ENCODE data around the gene SLC44A4.
"Not testable (repeated sequence)": the region's sequence is repeated elsewhere in the genome, so short reads cannot be mapped to it uniquely, and the experiment has no call there.

Gene SLC44A4

GRCh38 chr6:31869343-31869742, 9.5 kb downstream of the SLC44A4 start:
- H3K27ac ChIP-seq (ENCODE audit: low read length) = no peak overlapping the region

GRCh38 chr6:31868658-31868971, 10.2 kb downstream of the SLC44A4 start:
- not testable (repeated sequence) for H3K9me3 ChIP-seq (ENCODE audit: control insufficient read depth in 2 of 2, low read length in 2 of 2)

More at GRCh38 chr6:31869343-31869742, 9.5 kb downstream of the SLC44A4 start:
- Histone ChIP-seq H3K9me3 (ENCODE audit: control insufficient read depth in 2 of 2, low read length in 2 of 2) (no peaks in the 10 kb centered on the region), H3K36me3 (ENCODE audit: control insufficient read depth in 2 of 2, insufficient read depth in 2 of 2, low read length in 2 of 2) (no peaks in the 10 kb centered on the region), H3K4me1 (ENCODE audit: control insufficient read depth, insufficient read depth, low read length) (peaks cover 8% of the 10 kb centered on the region), H3K27me3 (ENCODE audit: control insufficient read depth in 1 of 2, insufficient read depth in 2 of 2, low read length in 2 of 2) (peaks cover 0 to 2% of the 10 kb centered on the region in 2 donors), H3K9ac (ENCODE audit: low read length in 2 of 2) (no peak overlapping the region), H3K4me3 (ENCODE audit: low read length in 2 of 2) (no peak overlapping the region)

GRCh38 chr6:31865205-31866118, 13.3 kb downstream of the SLC44A4 start:
- Histone ChIP-seq H3K9me3 (ENCODE audit: control insufficient read depth in 2 of 2, low read length in 2 of 2) (no peaks in the 10 kb centered on the region), H3K27ac (ENCODE audit: low read length) (no peak overlapping the region), H3K4me3 (ENCODE audit: low read length in 2 of 2) (no peak overlapping the region), H3K9ac (ENCODE audit: low read length in 2 of 2) (peak overlapping the region in 1 of 2 donors; percentile 21), H3K36me3 (ENCODE audit: control insufficient read depth in 2 of 2, insufficient read depth in 2 of 2, low read length in 2 of 2) (peaks cover 1 to 6% of the 10 kb centered on the region in 2 donors), H3K4me1 (ENCODE audit: control insufficient read depth, insufficient read depth, low read length) (peaks cover 28% of the 10 kb centered on the region), H3K27me3 (ENCODE audit: control insufficient read depth in 1 of 2, insufficient read depth in 2 of 2, low read length in 2 of 2) (peaks cover 0 to 2% of the 10 kb centered on the region in 2 donors)

More at GRCh38 chr6:31868658-31868971, 10.2 kb downstream of the SLC44A4 start:
- not testable (repeated sequence) for H3K36me3 ChIP-seq (ENCODE audit: control insufficient read depth in 2 of 2, insufficient read depth in 2 of 2, low read length in 2 of 2); H3K9ac ChIP-seq (ENCODE audit: low read length in 2 of 2); H3K27ac ChIP-seq (ENCODE audit: low read length); H3K4me3 ChIP-seq (ENCODE audit: low read length in 2 of 2); H3K27me3 ChIP-seq (ENCODE audit: control insufficient read depth in 1 of 2, insufficient read depth in 2 of 2, low read length in 2 of 2)
- H3K4me1 ChIP-seq (ENCODE audit: control insufficient read depth, insufficient read depth, low read length) = peaks cover 12% of the 10 kb centered on the region

GRCh38 chr6:31864818-31865204, 14.0 kb downstream of the SLC44A4 start:
- H3K9me3 ChIP-seq (ENCODE audit: control insufficient read depth in 2 of 2, low read length in 2 of 2) = no peaks in the 10 kb centered on the region
- peaks cover 8 to 12% of the 10 kb centered on the region in 2 donors for H3K36me3 ChIP-seq (ENCODE audit: control insufficient read depth in 2 of 2, insufficient read depth in 2 of 2, low read length in 2 of 2)
- peaks cover 28% of the 10 kb centered on the region for H3K4me1 ChIP-seq (ENCODE audit: control insufficient read depth, insufficient read depth, low read length)
- no peak overlapping the region for H3K27ac ChIP-seq (ENCODE audit: low read length)
- no peak overlapping the region for H3K4me3 ChIP-seq (ENCODE audit: low read length in 2 of 2)
- no peak overlapping the region for H3K9ac ChIP-seq (ENCODE audit: low read length in 2 of 2)
- peaks cover 0 to 2% of the 10 kb centered on the region in 2 donors for H3K27me3 ChIP-seq (ENCODE audit: control insufficient read depth in 1 of 2, insufficient read depth in 2 of 2, low read length in 2 of 2)

- peaks cover 28% of the 10 kb centered on the region for H3K4me1 ChIP-seq (ENCODE audit: control insufficient read depth, insufficient read depth, low read length)
- H3K9me3 ChIP-seq (ENCODE audit: control insufficient read depth in 2 of 2, low read length in 2 of 2); H3K27me3 ChIP-seq (ENCODE audit: control insufficient read depth in 1 of 2, insufficient read depth in 2 of 2, low read length in 2 of 2): not testable (repeated sequence)
- peak overlapping the region; percentile 76 for H3K27ac ChIP-seq (ENCODE audit: low read length)
- H3K9ac ChIP-seq (ENCODE audit: low read length in 2 of 2) = peak overlapping the region; percentile 14 to 55
- peak overlapping the region; percentile 65 to 82 for H3K4me3 ChIP-seq (ENCODE audit: low read length in 2 of 2)
- H3K36me3 ChIP-seq (ENCODE audit: control insufficient read depth in 2 of 2, insufficient read depth in 2 of 2, low read length in 2 of 2) = peaks cover 14 to 19% of the 10 kb centered on the region in 2 donors
These were observed 14.7 kb downstream of the SLC44A4 start for GRCh38 chr6:31864123-31864562.

- peak within 1 kb of the TSS; percentile 88 to 95 for H3K4me3 ChIP-seq (ENCODE audit: low read length in 2 of 2)
- peaks cover 18 to 25% of the 10 kb centered on the region in 2 donors for H3K36me3 ChIP-seq (ENCODE audit: control insufficient read depth in 2 of 2, insufficient read depth in 2 of 2, low read length in 2 of 2)
- peaks cover 28% of the 10 kb centered on the region for H3K4me1 ChIP-seq (ENCODE audit: control insufficient read depth, insufficient read depth, low read length)
- H3K9ac ChIP-seq (ENCODE audit: low read length in 2 of 2) = peak within 1 kb of the TSS; percentile 93 to 94
- no peaks in the 10 kb centered on the region for H3K9me3 ChIP-seq (ENCODE audit: control insufficient read depth in 2 of 2, low read length in 2 of 2)
- no peaks in the 10 kb centered on the region for H3K27me3 ChIP-seq (ENCODE audit: control insufficient read depth in 1 of 2, insufficient read depth in 2 of 2, low read length in 2 of 2)
- peak within 1 kb of the TSS; percentile 80 for H3K27ac ChIP-seq (ENCODE audit: low read length)
These were observed 16.2 kb downstream of the SLC44A4 start, which contains the start of gene NEU1 for GRCh38 chr6:31862344-31863235. NEU1 (minus strand) TSS chr6:31862821; CDS start chr6:31862776, 45 bp downstream.

- Histone ChIP-seq H3K4me3 (ENCODE audit: low read length in 2 of 2) (peak overlapping the region; percentile 88 to 95), H3K36me3 (ENCODE audit: control insufficient read depth in 2 of 2, insufficient read depth in 2 of 2, low read length in 2 of 2) (peaks cover 24 to 30% of the 10 kb centered on the region in 2 donors), H3K27me3 (ENCODE audit: control insufficient read depth in 1 of 2, insufficient read depth in 2 of 2, low read length in 2 of 2) (no peaks in the 10 kb centered on the region), H3K9me3 (ENCODE audit: control insufficient read depth in 2 of 2, low read length in 2 of 2) (no peaks in the 10 kb centered on the region), H3K4me1 (ENCODE audit: control insufficient read depth, insufficient read depth, low read length) (peaks cover 28% of the 10 kb centered on the region), H3K9ac (ENCODE audit: low read length in 2 of 2) (peak overlapping the region; percentile 93 to 94), H3K27ac (ENCODE audit: low read length) (peak overlapping the region; percentile 80)
These were observed 16.9 kb downstream of the SLC44A4 start for GRCh38 chr6:31861919-31862343.

- no peak overlapping the region for H3K27ac ChIP-seq (ENCODE audit: low read length)
- peaks cover 25% of the 10 kb centered on the region for H3K4me1 ChIP-seq (ENCODE audit: control insufficient read depth, insufficient read depth, low read length)
- no peaks in the 10 kb centered on the region for H3K27me3 ChIP-seq (ENCODE audit: control insufficient read depth in 1 of 2, insufficient read depth in 2 of 2, low read length in 2 of 2)
These were observed 17.6 kb downstream of the SLC44A4 start for GRCh38 chr6:31861150-31861549.

GRCh38 chr6:31860349-31860748, 18.4 kb downstream of the SLC44A4 start:
- Histone ChIP-seq H3K9ac (ENCODE audit: low read length in 2 of 2) (no peak overlapping the region), H3K27ac (ENCODE audit: low read length) (no peak overlapping the region), H3K27me3 (ENCODE audit: control insufficient read depth in 1 of 2, insufficient read depth in 2 of 2, low read length in 2 of 2) (no peaks in the 10 kb centered on the region), H3K36me3 (ENCODE audit: control insufficient read depth in 2 of 2, insufficient read depth in 2 of 2, low read length in 2 of 2) (peaks cover 24 to 30% of the 10 kb centered on the region in 2 donors), H3K4me3 (ENCODE audit: low read length in 2 of 2) (no peak overlapping the region), H3K4me1 (ENCODE audit: control insufficient read depth, insufficient read depth, low read length) (peaks cover 24% of the 10 kb centered on the region), H3K9me3 (ENCODE audit: control insufficient read depth in 2 of 2, low read length in 2 of 2) (no peaks in the 10 kb centered on the region)

More at GRCh38 chr6:31861150-31861549, 17.6 kb downstream of the SLC44A4 start:
- Histone ChIP-seq H3K36me3 (ENCODE audit: control insufficient read depth in 2 of 2, insufficient read depth in 2 of 2, low read length in 2 of 2) (peaks cover 24 to 30% of the 10 kb centered on the region in 2 donors), H3K9me3 (ENCODE audit: control insufficient read depth in 2 of 2, low read length in 2 of 2) (no peaks in the 10 kb centered on the region), H3K4me3 (ENCODE audit: low read length in 2 of 2) (no peak overlapping the region), H3K9ac (ENCODE audit: low read length in 2 of 2) (no peak overlapping the region)

- H3K9me3 ChIP-seq (ENCODE audit: control insufficient read depth in 2 of 2, low read length in 2 of 2) = no peaks in the 10 kb centered on the region
- H3K27ac ChIP-seq (ENCODE audit: low read length) = no peak overlapping the region
- peaks cover 24 to 30% of the 10 kb centered on the region in 2 donors for H3K36me3 ChIP-seq (ENCODE audit: control insufficient read depth in 2 of 2, insufficient read depth in 2 of 2, low read length in 2 of 2)
- no peak overlapping the region for H3K9ac ChIP-seq (ENCODE audit: low read length in 2 of 2)
- no peak overlapping the region for H3K4me3 ChIP-seq (ENCODE audit: low read length in 2 of 2)
- H3K4me1 ChIP-seq (ENCODE audit: control insufficient read depth, insufficient read depth, low read length) = peaks cover 24% of the 10 kb centered on the region
- H3K27me3 ChIP-seq (ENCODE audit: control insufficient read depth in 1 of 2, insufficient read depth in 2 of 2, low read length in 2 of 2) = no peaks in the 10 kb centered on the region
These were observed 18.9 kb downstream of the SLC44A4 start for GRCh38 chr6:31859923-31860322.

Measured in stomach smooth muscle (tissue), 2 donors.